Activated T-cell treated with anti-CD3 and anti-CD28 coated beads, Interleukin-2, amount 50 U/mL, for 4 hours (primary cell): Measurements from ENCODE around the gene GNAI3. TPM values are rescaled to one million over a fixed set of nuclear protein-coding genes. Genes with fewer than 3 reads are reported as not detected.

Experiments used
- ATAC-seq, 2 donors: fragments of 200-7000 bp; cut with Tn5 transposase; one replicate each; pipeline ENCODE4 v1.10.0; 2021
- DNase-seq: peaks from one replicate; pipeline ENCODE4 v3.0.0-alpha.2; 2020
- H3K27me3 Mint-ChIP-seq: one replicate; pipeline ENCODE4 v1.8.0; 2021; ENCODE audit warnings: low read depth, mixed read lengths
- H3K36me3 Mint-ChIP-seq: one replicate; pipeline ENCODE4 v1.8.0; 2022; ENCODE audit warnings: mixed read lengths; ENCODE audit not compliant: insufficient read depth
- H3K4me1 Mint-ChIP-seq: one replicate; pipeline ENCODE4 v1.8.0; 2021; ENCODE audit warnings: low read depth, mixed read lengths
- H3K4me3 Mint-ChIP-seq: one replicate; pipeline ENCODE4 v1.8.0; 2021; ENCODE audit warnings: mild to moderate bottlenecking, moderate library complexity, mixed read lengths
- H3K9me3 Mint-ChIP-seq: one replicate; pipeline ENCODE4 v1.8.0; 2021; ENCODE audit warnings: mixed read lengths
- total RNA-seq, 3 donors: library from RNA; stranded (reverse); gene quantifications; one replicate each; pipeline ENCODE4 v1.2.1, GENCODE V29; 2021

The GNAI3 gene
- total RNA-seq, 3 donors from 2014 or later = 8.6 to 8.9 (median 8.6) TPM

GRCh38 chr1:109634771-109635750, 86.6 kb downstream of the GNAI3 start:
- H3K4me1 Mint-ChIP-seq = peaks cover 16% of the 10 kb centered on the region
- no peaks in the 10 kb centered on the region for H3K9me3 Mint-ChIP-seq
- no peak for DNase-seq
- no peak overlapping the region for H3K4me3 Mint-ChIP-seq
- peaks cover 1% of the 10 kb centered on the region for H3K27me3 Mint-ChIP-seq
- peak in 1 of 2 donors; percentile 39 for ATAC-seq
- peaks cover 7% of the 10 kb centered on the region for H3K36me3 Mint-ChIP-seq

- peaks cover 6% of the 10 kb centered on the region for H3K36me3 Mint-ChIP-seq
- H3K4me1 Mint-ChIP-seq = peaks cover 19% of the 10 kb centered on the region
- H3K9me3 Mint-ChIP-seq = no peaks in the 10 kb centered on the region
- DNase-seq (no peak), ATAC-seq (no peak)
- peaks cover 3% of the 10 kb centered on the region for H3K27me3 Mint-ChIP-seq
- H3K4me3 Mint-ChIP-seq = no peak overlapping the region
These were observed 87.4 kb downstream of the GNAI3 start for GRCh38 chr1:109635862-109636200.

GRCh38 chr1:109636201-109636952, 88.0 kb downstream of the GNAI3 start:
- Mint-ChIP-seq H3K4me3 (no peak overlapping the region), H3K4me1 (peaks cover 19% of the 10 kb centered on the region), H3K27me3 (peaks cover 3% of the 10 kb centered on the region), H3K9me3 (no peaks in the 10 kb centered on the region), H3K36me3 (peaks cover 2% of the 10 kb centered on the region)
- ATAC-seq (no peak), DNase-seq (no peak)

GRCh38 chr1:109637446-109637845, 89.0 kb downstream of the GNAI3 start:
- no peaks in the 10 kb centered on the region for H3K9me3 Mint-ChIP-seq
- ATAC-seq = no peak
- H3K27me3 Mint-ChIP-seq = peaks cover 3% of the 10 kb centered on the region
- no peak overlapping the region for H3K4me3 Mint-ChIP-seq
- H3K36me3 Mint-ChIP-seq = no peaks in the 10 kb centered on the region
- H3K4me1 Mint-ChIP-seq = peaks cover 19% of the 10 kb centered on the region
- no peak for DNase-seq

GRCh38 chr1:109639063-109639840, 90.8 kb downstream of the GNAI3 start:
- DNase-seq (no peak), ATAC-seq (no peak)
- Mint-ChIP-seq H3K9me3 (no peaks in the 10 kb centered on the region), H3K4me3 (no peak overlapping the region), H3K4me1 (peaks cover 18% of the 10 kb centered on the region), H3K36me3 (no peaks in the 10 kb centered on the region), H3K27me3 (peaks cover 3% of the 10 kb centered on the region)

- no peak overlapping the region for H3K4me3 Mint-ChIP-seq
- peaks cover 3% of the 10 kb centered on the region for H3K27me3 Mint-ChIP-seq
- DNase-seq (no peak), ATAC-seq (no peak)
- peaks cover 13% of the 10 kb centered on the region for H3K4me1 Mint-ChIP-seq
- no peaks in the 10 kb centered on the region for H3K36me3 Mint-ChIP-seq
- H3K9me3 Mint-ChIP-seq = no peaks in the 10 kb centered on the region
These were observed 91.4 kb downstream of the GNAI3 start for GRCh38 chr1:109639841-109640184.

GRCh38 chr1:109640285-109640865, 92.0 kb downstream of the GNAI3 start:
- peaks cover 3% of the 10 kb centered on the region for H3K27me3 Mint-ChIP-seq
- peak; percentile 92 for DNase-seq
- no peaks in the 10 kb centered on the region for H3K36me3 Mint-ChIP-seq
- H3K9me3 Mint-ChIP-seq = no peaks in the 10 kb centered on the region
- H3K4me3 Mint-ChIP-seq = no peak overlapping the region
- peaks cover 7% of the 10 kb centered on the region for H3K4me1 Mint-ChIP-seq
- ATAC-seq = peak; percentile 68 to 71

GRCh38 chr1:109641078-109641740, 92.8 kb downstream of the GNAI3 start:
- peaks cover 3% of the 10 kb centered on the region for H3K27me3 Mint-ChIP-seq
- no peaks in the 10 kb centered on the region for H3K36me3 Mint-ChIP-seq
- no peaks in the 10 kb centered on the region for H3K9me3 Mint-ChIP-seq
- H3K4me3 Mint-ChIP-seq = no peak overlapping the region
- DNase-seq (no peak), ATAC-seq (no peak)
- peaks cover 5% of the 10 kb centered on the region for H3K4me1 Mint-ChIP-seq

- DNase-seq = no peak
- Mint-ChIP-seq H3K4me3 (no peak overlapping the region), H3K27me3 (peaks cover 3% of the 10 kb centered on the region), H3K9me3 (no peaks in the 10 kb centered on the region), H3K36me3 (no peaks in the 10 kb centered on the region), H3K4me1 (peaks cover 5% of the 10 kb centered on the region)
- ATAC-seq = no peak
These were observed 93.4 kb downstream of the GNAI3 start for GRCh38 chr1:109641861-109642260.

GRCh38 chr1:109642626-109643025, 94.2 kb downstream of the GNAI3 start:
- Mint-ChIP-seq H3K9me3 (no peaks in the 10 kb centered on the region), H3K4me3 (no peak overlapping the region), H3K27me3 (peaks cover 3% of the 10 kb centered on the region), H3K4me1 (peaks cover 5% of the 10 kb centered on the region), H3K36me3 (no peaks in the 10 kb centered on the region)
- ATAC-seq (no peak), DNase-seq (no peak)

GRCh38 chr1:109643385-109644230, 95.2 kb downstream of the GNAI3 start:
- no peaks in the 10 kb centered on the region for H3K36me3 Mint-ChIP-seq
- H3K4me1 Mint-ChIP-seq = peaks cover 5% of the 10 kb centered on the region
- peaks cover 3% of the 10 kb centered on the region for H3K27me3 Mint-ChIP-seq
- H3K9me3 Mint-ChIP-seq = no peaks in the 10 kb centered on the region
- H3K4me3 Mint-ChIP-seq = no peak overlapping the region
- ATAC-seq (peak; percentile 97), DNase-seq (peak; percentile 85)

- Mint-ChIP-seq H3K9me3 (no peaks in the 10 kb centered on the region), H3K27me3 (peaks cover 3% of the 10 kb centered on the region), H3K36me3 (no peaks in the 10 kb centered on the region), H3K4me1 (peaks cover 5% of the 10 kb centered on the region), H3K4me3 (no peak overlapping the region)
- ATAC-seq (no peak), DNase-seq (no peak)
These were observed 96.3 kb downstream of the GNAI3 start for GRCh38 chr1:109644670-109645069.

- ATAC-seq (no peak), DNase-seq (no peak)
- no peaks in the 10 kb centered on the region for H3K9me3 Mint-ChIP-seq
- no peaks in the 10 kb centered on the region for H3K36me3 Mint-ChIP-seq
- H3K4me3 Mint-ChIP-seq = no peak overlapping the region
- H3K27me3 Mint-ChIP-seq = peaks cover 10% of the 10 kb centered on the region
- no peaks in the 10 kb centered on the region for H3K4me1 Mint-ChIP-seq
These were observed 101.1 kb downstream of the GNAI3 start for GRCh38 chr1:109649491-109649914.
